Measurements from ENCODE around the gene VAV2.

Gene VAV2

GRCh38 chr9:133980864-133981588 is 11.1 kb downstream of the VAV2 start:
- no peak for DNase-seq

- DNase-seq, result no peak
These were observed 11.9 kb downstream of the VAV2 start for GRCh38 chr9:133979921-133980863.

DNA sequence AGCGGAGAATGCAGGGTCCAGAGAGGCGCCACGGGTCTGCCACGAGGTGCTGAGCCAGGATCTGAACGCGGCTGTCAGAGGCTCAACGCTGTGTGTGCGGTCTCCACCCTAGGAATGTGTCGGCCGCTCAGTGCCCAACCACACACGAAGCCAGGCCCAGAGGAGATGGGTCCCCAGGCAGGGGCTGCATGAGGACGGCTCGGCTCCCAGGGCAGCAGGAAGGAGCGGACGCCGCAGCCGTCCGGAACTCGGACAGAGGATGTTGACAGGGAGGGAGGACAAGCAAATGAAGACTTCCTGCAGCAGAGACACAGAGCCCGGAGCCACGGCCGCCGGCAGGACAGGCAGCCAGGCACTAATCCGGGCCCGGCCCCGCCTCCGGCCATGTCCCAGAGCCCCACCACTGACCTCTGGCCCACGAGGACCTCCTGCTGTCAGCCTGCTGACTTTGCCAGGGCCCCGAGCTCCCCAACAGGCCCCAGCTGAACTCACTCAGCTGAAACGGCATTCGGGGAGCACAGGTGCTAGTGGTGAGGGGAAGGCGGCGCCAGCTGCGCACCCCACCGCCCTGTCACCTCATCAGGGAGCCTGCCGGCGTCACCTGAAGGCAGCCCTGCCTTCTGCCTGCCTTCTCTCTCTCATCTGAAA is 12.7 kb downstream of the VAV2 start:
- no peak for DNase-seq

DNA sequence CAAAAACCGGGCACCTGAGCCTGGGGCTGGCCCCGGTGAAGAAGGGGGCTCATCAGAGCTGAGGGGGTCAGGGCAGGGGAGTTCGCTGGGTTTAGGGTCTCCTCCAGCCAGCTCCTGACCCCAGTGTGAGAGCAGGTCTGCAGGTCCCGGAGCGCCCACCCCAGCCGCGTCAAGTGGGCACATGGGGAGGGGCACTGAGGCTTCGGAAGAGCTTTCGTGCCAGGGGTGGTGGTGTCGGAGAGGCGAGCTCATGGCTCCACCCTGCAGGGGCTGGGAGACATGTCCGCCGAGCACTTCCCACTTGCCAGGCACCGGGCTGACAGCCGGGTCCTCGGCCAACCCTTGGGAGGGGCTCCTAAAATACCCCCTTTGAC is 13.2 kb downstream of the VAV2 start:
- DNase-seq, result no peak

GRCh38 chr9:133978226-133978898 is 13.8 kb downstream of the VAV2 start:
- no peak for DNase-seq

DNA sequence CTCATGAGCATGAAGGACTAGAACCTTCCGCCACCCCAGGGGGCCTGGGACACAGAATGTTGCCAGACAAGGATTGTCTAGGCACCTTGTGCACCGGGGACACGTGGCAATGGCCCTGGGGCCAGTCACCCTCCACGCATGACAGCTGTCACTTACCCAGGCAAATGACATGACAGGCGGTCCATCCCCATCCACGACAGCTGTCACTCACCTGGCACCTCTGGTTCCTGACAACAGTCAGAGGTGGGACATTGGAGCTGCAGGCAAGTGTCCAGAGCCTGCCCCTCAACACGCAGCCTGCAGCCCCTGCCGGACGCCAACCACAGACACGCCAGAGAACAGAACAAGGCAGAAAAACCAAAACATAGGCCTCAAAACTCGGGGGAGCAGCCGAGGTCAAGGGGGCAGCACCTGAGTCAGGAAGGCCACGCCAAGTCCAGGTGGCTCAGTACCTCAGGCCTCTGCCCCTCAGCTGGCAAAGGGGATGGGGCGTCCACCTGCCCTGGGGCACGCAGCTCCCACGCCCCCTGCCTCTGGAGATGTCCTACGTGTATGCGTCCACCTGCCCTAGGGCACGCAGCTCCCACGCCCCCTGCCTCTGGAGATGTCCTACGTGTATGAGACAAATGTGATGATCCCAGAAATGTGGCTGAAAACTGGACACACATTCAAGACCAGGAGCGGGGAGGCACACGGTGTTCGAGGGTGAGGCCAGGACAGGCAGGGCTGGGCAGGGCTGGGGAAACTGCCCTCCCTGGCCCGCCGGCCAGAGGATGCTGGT is 14.5 kb downstream of the VAV2 start:
- DNase-seq, result no peak

DNA sequence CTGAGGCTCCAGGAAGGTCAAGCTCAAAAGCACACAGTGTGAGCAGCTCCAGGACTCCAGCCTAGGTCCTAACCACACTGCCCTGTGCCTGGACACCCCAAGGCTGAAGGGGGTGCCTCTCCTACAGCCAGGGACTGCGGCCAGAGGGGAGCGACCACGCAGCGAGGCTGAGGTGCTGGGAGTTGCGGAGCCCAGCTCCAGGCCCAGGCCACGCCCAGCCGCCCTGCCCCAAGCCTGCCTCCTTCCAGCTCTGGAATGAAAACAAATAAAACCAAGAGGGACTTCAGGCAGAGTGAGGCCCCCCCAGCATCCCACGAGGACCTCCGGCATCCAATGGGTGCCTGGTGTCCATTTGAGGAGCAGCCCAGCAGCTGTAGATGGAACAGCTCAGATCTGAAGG is 15.2 kb downstream of the VAV2 start:
- no peak for DNase-seq

- no peak for DNase-seq
These were observed 15.8 kb downstream of the VAV2 start for GRCh38 chr9:133976191-133976861.

DNA sequence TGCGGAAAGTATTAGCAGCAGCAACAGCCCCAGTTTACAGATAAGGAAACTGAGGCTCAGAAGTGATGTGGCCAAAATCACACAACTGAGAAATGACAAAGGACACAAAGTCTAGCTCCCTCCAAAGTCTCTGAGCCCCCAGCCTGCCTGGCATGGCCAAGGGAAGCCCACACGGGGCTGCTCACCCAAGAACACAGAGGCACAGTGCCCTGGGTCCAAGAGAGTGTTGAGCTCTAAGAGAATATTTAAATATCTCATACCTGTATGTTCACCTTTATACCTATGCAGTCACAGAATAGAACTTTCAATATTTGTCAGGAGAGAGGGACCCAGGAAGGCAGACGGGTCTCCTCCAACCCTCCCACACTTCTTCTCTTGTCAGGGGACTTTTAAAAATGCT is 16.6 kb downstream of the VAV2 start:
- DNase-seq, result no peak

DNA sequence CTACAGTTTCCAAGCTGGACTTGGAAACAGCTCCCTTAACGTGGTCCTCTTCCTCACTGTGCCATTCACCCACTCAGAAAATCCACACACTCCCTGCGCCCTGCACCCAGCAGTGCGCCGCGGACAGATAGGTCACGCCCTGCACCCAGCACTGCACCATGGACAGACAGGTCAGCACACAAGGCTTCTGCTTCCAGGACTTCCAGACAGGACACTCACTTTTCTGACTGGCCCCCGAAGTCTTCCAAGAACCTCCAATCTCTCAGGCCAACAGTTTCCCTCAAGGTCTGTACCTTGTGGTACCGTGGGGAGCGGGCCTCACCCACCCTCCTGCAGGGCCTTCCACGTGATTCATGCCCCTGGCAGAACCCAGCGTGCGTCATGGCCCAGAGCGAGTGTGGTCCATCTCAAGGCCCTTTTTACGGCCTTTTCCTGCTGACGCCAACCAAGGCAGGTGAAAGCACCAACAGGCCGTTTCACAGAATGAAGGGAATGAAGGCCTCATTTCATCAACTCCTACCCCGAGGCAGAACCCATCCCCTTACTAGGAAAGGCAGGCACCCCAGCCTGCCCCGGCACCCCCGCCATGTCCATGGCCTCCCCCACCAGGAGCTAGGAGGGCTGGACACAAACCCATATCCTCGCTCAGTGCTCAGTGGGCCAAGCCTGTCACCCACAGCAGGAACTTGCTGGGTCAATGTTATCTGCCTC is 17.3 kb downstream of the VAV2 start:
- DNase-seq, result no peak

DNA sequence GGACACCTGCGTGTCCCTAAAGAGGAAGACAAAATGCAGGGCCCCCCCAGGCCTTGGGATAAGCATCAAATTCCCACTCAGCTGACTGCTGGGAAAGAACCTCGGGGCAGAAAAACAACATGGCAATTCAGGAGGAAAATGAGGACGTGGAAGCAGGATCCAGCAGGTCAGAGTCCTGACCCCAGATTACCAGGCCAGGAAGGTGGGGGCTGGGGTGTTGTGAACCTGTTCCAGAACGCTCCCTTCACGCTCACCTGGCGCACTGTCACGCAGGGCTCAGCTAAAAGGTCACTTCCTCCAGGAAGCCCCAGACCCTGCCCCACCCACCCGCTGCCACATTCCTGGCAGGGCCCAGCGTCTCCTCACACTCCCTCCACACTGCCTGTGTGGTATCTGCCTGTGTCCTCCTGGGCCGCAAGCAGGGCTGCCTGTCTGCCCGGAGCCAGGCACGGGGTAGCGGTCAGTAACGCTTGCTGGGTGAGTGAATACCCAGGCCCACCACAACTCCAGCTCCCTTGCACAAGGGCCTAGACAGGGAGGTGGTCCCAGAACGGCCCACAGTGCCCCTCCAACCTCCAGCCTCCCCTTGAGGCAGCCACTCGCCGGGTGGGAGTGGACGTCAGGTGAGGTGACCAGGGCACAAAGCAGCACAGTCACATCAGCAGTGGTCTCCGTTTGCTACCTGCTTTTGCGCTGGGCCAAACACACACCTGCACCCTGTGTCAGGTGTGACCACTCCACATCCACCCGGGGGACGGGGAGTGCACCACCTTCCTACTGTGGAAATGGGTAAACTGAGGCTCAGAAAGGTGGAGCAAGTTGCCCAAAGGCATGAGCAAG is 18.1 kb downstream of the VAV2 start:
- DNase-seq, result no peak

DNA sequence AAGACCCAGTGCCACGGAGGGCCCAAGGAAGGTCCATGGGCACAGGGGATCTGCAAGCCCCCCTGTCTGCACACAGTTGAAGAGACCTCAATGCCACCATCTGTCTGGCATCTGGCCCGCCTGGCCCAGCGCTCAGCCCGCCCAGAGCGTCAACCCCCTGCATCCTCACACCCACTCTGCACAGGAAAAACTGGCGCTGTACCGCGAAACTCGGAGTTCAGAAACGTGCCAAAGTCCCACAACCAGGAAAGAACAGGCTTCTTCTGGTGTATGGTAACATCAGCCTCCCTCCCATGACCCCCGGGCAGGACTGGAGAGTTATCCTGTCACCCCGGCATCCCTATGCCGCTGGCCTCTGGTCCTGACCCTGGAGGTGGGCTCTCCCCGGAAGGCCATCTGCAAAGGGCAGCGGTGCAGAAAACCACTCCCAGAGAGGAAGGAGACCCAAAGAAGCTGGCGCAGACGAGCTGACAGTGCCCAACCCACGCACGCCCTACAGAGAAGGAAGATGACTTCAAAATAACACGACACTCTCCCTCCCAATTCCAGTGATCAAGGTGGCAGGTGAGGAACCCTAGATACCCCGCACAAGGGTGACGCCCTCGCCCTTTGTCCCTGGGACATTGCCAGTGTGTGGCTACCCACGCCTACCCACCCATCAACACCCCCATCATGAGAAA is 18.9 kb downstream of the VAV2 start:
- DNase-seq, result no peak

DNA sequence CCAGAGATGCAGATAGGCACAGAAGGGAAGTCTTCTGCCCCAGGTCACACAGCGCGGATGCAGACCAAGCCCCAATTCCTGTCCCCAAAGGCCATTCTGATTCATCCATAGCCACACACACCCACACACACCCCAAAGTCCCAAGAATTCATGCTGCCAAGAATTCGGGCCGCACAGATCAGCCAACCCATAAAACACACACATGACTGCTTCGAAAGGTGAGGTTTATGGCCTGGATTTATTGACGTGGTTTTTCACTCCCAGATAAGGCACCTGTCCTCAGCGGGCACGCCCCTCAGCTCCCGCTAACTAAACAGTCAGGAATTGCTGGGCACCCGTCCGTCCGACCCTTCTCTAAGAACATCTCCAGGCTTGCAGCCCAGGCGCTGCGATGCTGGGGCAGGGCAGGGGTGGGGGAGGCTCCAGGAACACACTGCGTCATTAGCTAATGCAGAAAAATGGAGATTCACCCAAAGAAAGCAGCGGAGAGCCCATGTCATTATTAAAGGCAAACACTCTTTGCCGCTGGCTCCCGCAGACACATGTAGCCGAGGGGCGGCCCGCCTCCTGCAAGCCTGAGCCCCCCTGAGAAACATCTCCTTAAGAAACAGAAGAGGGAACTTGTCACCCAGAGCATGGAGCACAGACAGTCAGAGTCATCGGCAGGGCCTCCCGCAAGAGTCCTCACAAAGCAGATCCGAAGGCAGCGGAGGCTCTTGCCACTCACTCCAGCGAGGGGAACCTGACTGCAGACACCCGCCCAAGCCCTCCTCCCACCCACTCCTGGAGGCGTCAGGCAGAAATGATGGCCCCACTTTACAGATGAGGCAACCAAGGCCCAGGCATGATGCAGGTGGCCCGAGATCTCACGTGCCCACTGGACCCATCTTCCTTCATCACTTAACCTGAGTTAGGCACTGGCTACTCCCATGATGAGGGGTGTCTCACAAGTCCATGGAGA is 19.9 kb downstream of the VAV2 start:
- DNase-seq, result no peak

- no peak for DNase-seq
These were observed 20.8 kb downstream of the VAV2 start for GRCh38 chr9:133971121-133971951.

DNA sequence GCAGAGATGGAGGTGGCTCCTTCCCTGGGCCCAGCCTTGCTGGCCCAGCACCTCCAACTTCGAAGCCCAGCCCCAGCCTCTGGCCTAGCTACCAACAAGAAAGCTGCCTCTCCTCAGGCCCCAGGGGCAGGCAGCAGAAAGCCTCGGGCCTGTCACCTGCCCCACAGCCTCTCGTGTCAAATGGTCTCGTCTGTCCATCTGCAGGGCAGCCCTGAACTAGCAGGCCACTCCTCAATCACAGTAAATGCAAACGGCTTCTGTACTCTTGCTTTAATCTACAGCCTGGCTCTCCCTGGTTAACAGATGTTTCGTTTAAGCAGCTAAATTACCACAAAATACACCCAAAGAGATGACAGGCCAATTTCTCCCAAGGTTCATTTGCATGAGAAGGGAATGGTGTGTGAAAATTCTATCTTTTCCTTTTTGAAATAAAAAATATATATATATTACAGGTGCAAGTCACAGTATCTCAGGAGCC is 21.5 kb downstream of the VAV2 start:
- no peak for DNase-seq

GRCh38 chr9:133969681-133970580 is 22.2 kb downstream of the VAV2 start:
- DNase-seq, result no peak

All from activated gamma-delta T cell treated with Interleukin-2 at 50 U/mL for 16 hours (primary cell).